Keratinocyte (primary cell): ENCODE results near the gene PRKAR1B.

Source experiments
- EZH2 ChIP-seq: IDR thresholded peaks from one replicate; pipeline ENCODE4 v1.6.1; 2012; ENCODE audit warnings: inconsistent platforms, mild to moderate bottlenecking, low read length, moderate library complexity
- TF ChIP-seq, protein P1 (sequence below), 3 experiments: IDR thresholded peaks in 1 of 3; conservative IDR thresholded peaks in 1 of 3; optimal IDR thresholded peaks in 1 of 3; 2 replicates in 2 of 3; 3 replicates in 1 of 3; pipeline versions ENCODE3 to v1.5.1; 2011; ENCODE audit warnings: low read length in 3 of 3, mild to moderate bottlenecking in 3 of 3, moderate library complexity in 2 of 3, control low read depth in 1 of 3, inconsistent platforms in 1 of 3; ENCODE audit not compliant: insufficient read depth in 2 of 3; ENCODE audit errors: extremely low read depth in 1 of 3

DNA sequence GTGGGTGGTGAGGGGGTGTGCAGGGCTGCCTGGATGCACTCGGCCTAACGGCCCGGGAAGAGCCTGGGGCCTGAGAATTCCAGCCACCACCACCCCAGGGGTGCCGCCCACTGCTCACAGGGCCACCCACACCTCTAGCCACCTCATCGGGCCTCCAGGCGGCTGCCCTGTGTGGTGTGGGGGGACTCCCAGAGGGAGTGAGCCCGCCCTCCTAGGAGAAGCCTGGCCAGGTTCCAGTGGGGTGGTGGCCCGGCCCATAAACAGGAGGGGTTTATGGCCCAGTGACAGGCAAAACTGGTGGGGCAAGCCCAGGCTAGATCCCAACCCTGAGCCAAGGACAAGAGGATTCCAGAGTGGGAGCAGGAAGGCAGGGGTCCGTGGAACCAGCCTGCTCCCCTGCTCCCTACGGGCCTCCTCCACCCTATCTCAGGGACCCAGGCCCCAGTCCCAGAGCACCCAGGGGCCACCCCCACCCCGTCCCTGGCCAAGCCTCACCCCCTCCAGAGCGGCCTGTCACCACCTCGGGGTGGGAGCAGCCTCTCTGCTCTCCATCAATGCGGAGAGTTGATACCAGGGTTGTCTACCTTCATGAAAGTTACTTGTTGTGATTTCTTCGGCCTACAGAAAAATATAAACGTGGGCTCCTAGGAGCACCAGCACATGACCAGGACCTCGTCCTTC, 187.2 kb downstream of the PRKAR1B start:
- TF ChIP-seq, protein P1, sequence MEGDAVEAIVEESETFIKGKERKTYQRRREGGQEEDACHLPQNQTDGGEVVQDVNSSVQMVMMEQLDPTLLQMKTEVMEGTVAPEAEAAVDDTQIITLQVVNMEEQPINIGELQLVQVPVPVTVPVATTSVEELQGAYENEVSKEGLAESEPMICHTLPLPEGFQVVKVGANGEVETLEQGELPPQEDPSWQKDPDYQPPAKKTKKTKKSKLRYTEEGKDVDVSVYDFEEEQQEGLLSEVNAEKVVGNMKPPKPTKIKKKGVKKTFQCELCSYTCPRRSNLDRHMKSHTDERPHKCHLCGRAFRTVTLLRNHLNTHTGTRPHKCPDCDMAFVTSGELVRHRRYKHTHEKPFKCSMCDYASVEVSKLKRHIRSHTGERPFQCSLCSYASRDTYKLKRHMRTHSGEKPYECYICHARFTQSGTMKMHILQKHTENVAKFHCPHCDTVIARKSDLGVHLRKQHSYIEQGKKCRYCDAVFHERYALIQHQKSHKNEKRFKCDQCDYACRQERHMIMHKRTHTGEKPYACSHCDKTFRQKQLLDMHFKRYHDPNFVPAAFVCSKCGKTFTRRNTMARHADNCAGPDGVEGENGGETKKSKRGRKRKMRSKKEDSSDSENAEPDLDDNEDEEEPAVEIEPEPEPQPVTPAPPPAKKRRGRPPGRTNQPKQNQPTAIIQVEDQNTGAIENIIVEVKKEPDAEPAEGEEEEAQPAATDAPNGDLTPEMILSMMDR (optimal IDR thresholded peaks at IDR 0.05 in 1 of 3, IDR thresholded peaks at IDR 0.05 in 1 of 3, conservative IDR thresholded peaks at IDR 0.05 in 1 of 3; ENCODE audit: extremely low read depth in 1 of 3, insufficient read depth in 2 of 3, low read length in 3 of 3), result no peak
- no peak for TF ChIP-seq EZH2
